Skeletal muscle satellite cell (primary cell): ENCODE results near the gene CDSN.

ENCODE experiments used
- H3K27me3 ChIP-seq: 2 replicates; pipeline ENCODE4 v1.7.0; 2013; ENCODE audit warnings: low read length; ENCODE audit not compliant: control insufficient read depth, insufficient read depth
- H3K36me3 ChIP-seq: 2 replicates; pipeline ENCODE4 v1.7.0; 2013; ENCODE audit warnings: mild to moderate bottlenecking, control low read depth, low read length; ENCODE audit not compliant: insufficient read depth
- H3K4me1 ChIP-seq: 2 replicates; pipeline ENCODE4 v1.7.0; 2013; ENCODE audit warnings: low read length; ENCODE audit not compliant: control insufficient read depth, insufficient read depth
- H3K4me2 ChIP-seq: 2 replicates; pipeline ENCODE4 v1.7.0; 2013; ENCODE audit warnings: mild to moderate bottlenecking, low read length
- H3K4me3 ChIP-seq: 2 replicates; pipeline ENCODE4 v1.7.0; 2013; ENCODE audit warnings: low read length
- H3K9ac ChIP-seq: 2 replicates; pipeline ENCODE4 v1.7.0; 2013; ENCODE audit warnings: mild to moderate bottlenecking, low read depth, low read length, moderate library complexity
- H3K9me3 ChIP-seq: replicated peaks from 2 replicates; pipeline ENCODE4 v1.7.0; 2013; ENCODE audit warnings: mild to moderate bottlenecking, control low read depth, low read length

CDSN gene

DNA sequence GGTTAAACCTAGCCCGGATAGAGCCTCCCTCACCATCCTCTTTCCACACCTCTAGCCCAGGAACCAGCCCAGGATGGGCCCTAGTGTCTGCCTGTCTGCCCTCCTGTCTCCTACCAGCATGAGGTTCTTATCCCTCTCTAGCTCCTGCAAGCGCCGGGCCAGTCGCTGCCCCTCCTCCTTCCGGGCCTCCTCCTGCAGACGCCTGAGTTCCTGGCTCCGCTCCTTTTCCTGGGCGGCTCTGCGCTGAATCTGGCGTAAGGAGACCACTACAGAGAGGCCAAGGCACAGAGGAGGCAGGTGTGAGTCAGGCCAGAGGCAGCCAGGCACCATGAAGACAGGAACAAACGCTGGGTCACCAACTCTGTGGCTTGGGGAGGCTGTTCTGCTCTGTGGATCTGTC is 22.9 kb upstream of the CDSN start:
- Histone ChIP-seq H3K27me3 (no peaks in the 10 kb centered on the region), H3K9ac (no peak overlapping the region), H3K9me3 (no peaks in the 10 kb centered on the region), H3K4me1 (peaks cover 6% of the 10 kb centered on the region), H3K36me3 (peaks cover 13% of the 10 kb centered on the region), H3K4me2 (no peak overlapping the region), H3K4me3 (no peak overlapping the region)

DNA sequence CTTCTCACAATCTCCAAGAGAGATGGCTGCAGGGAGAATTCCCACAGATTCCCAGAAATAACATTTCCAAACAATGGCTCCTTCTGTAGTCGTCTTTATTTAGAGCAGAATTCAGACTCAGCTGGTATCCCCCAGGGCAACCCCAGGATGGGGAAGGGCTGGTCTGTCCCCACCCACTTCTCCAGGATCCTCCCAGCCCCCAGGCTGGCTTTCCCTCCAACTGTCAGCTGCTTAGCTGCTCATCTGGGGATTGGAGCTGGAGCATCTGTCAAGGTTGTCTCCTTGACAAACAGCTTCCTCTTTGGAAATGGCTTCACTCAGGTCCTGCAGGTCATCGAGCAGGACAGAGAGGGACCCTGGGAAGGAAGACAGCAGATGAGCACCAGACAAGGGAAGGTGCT is 22.1 kb upstream of the CDSN start:
- Histone ChIP-seq H3K4me1 (peaks cover 9% of the 10 kb centered on the region), H3K4me3 (no peak overlapping the region), H3K27me3 (no peaks in the 10 kb centered on the region), H3K9me3 (no peaks in the 10 kb centered on the region), H3K36me3 (peaks cover 13% of the 10 kb centered on the region), H3K9ac (no peak overlapping the region), H3K4me2 (no peak overlapping the region)

DNA sequence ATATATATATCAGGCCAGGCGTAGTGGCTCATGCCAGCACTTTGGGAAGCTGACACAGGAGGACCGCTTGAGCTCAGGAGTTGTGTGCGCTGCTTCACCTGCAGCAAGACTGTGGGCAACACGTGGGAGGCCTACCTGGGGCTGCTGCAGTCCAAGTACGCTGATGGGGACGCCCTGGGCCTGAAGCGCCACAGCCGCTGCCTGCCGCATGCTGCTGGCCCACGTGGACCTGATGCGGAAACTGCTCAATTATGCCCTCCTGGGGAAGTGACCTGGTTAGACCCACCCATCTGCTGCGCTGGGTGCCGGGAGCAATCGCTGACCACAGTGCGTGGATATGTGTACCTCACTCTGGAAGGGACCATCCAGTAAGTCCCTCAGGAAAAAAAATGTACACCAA is 20.4 kb upstream of the CDSN start:
- Histone ChIP-seq H3K4me3 (no peak overlapping the region), H3K36me3 (peaks cover 13% of the 10 kb centered on the region), H3K9me3 (no peaks in the 10 kb centered on the region), H3K9ac (no peak overlapping the region), H3K4me2 (no peak overlapping the region), H3K4me1 (peaks cover 9% of the 10 kb centered on the region), H3K27me3 (no peaks in the 10 kb centered on the region)

DNA sequence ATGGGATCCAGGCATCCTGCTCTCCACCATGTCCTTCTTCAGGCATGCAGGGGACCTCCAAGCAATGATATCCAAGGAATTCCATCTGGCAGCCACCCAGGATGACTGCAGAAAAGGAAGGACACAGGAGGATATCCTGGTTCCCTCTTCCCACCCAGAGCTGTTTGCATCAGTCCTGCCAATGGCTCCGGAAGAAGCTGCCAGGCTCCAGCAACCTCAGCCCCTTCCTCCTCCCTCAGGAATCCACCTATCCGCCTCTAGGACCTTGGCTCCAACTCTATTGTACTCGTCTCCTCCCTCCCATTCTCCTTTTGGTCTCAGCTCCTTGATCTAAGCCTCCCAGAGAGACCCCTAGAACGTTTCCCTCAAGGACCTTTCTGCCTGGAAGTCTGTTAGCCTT is 19.4 kb upstream of the CDSN start:
- Histone ChIP-seq H3K4me3 (no peak overlapping the region), H3K9ac (no peak overlapping the region), H3K4me2 (no peak overlapping the region), H3K9me3 (no peaks in the 10 kb centered on the region), H3K36me3 (peaks cover 13% of the 10 kb centered on the region), H3K4me1 (peaks cover 9% of the 10 kb centered on the region), H3K27me3 (no peaks in the 10 kb centered on the region)

DNA sequence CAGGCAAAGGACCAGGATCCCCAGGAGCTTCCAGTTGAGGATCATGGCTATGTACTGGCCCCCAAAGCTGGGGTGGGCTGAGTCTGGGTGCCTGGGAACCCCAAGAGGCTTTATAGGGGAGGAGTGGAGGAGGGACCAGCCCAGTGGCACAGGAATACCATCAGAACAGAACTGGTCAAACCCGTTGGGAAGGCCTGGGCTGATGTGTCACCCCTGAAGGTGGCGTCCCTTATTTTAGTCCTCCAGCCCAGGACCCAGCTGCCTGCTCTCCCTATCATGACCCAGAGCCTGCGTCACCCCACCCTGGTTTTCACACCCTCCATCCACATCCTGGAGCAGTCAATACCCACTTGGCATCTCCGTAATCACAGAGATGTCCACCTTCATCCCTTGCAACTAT is 18.7 kb upstream of the CDSN start, which contains the start of gene PSORS1C2:
PSORS1C2 (minus strand) TSS at position 85 of the 400 bp plus-strand sequence; CDS start at position 45, 40 bp downstream.
- Histone ChIP-seq H3K4me2 (peak within 1 kb of the TSS; percentile 92), H3K9me3 (no peaks in the 10 kb centered on the region), H3K4me3 (no peak within 1 kb of the TSS), H3K27me3 (no peaks in the 10 kb centered on the region), H3K4me1 (peaks cover 9% of the 10 kb centered on the region), H3K36me3 (peaks cover 13% of the 10 kb centered on the region), H3K9ac (no peak within 1 kb of the TSS)

DNA sequence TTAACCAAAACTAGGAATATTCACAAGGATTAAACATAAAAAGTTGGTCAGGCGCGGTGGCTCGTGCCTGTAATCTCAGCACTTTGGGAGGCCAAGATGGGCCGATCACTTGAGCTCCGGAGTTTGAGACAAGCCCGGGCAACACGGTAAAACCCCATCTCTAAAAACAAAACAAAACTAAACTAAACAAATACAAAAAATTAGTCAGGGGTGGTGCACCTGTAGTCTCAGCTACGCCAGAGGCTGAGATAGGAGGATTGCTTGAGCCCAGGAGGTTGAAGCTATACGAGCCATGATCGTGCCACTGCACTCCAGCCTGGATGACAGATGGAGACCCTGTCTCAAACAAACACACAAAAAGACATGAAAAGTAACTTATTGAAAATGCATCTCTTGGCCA is 15.5 kb upstream of the CDSN start:
- H3K9me3 ChIP-seq: no peaks in the 10 kb centered on the region

DNA sequence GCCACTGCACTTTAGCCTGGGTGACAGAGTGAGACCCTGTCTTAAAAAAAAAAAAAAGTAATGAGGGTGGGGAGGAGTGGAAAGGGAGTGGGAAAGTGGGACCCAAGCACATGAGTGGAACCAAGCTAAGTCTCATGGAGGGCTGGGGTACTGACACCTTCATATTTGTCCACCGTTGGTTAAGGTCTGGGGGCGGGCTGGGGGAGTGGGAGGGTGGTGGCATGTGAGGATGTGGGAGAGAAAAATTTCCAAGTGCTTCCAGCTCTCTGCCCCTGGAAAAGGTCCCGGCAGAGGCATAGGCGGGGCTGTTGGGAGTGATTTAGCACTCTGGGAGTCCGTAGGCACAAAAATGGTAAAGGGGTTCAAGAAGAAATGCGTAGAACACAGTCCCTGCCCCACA is 12.6 kb upstream of the CDSN start:
- H3K4me1 ChIP-seq: peaks cover 3% of the 10 kb centered on the region
- H3K9ac ChIP-seq: no peak overlapping the region
- no peaks in the 10 kb centered on the region for H3K36me3 ChIP-seq
- H3K4me3 ChIP-seq: no peak overlapping the region
- H3K27me3 ChIP-seq: peaks cover 4% of the 10 kb centered on the region
- no peaks in the 10 kb centered on the region for H3K9me3 ChIP-seq
- H3K4me2 ChIP-seq: no peak overlapping the region

More for the DNA sequence above, 15.5 kb upstream of the CDSN start:
- peaks cover 3% of the 10 kb centered on the region for H3K4me1 ChIP-seq
- no peak overlapping the region for H3K4me3 ChIP-seq
- no peaks in the 10 kb centered on the region for H3K27me3 ChIP-seq
- H3K9ac ChIP-seq: no peak overlapping the region
- H3K36me3 ChIP-seq: no peaks in the 10 kb centered on the region
- H3K4me2 ChIP-seq: no peak overlapping the region

DNA sequence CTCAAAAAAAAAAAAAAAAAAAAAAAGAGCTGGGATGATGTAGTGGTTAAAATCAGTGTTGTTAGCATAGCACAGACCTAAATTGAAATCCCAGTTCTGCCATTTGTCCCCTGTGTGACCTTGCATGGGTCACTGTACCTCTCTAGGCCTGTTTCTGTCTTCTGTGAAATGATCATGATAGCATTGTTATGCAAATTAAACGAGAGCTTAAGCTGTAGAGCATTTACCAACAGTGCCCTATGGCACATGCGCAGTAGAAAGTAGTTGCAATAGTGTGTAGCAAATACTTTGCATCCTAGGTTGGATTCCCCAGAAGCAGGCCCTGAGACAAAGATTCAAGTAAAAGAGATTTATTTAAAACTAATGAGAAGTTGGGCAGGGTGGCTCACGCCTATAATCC is 11.3 kb upstream of the CDSN start:
- H3K9me3 ChIP-seq: no peaks in the 10 kb centered on the region
- no peak overlapping the region for H3K4me3 ChIP-seq
- H3K9ac ChIP-seq: no peak overlapping the region
- no peaks in the 10 kb centered on the region for H3K36me3 ChIP-seq
- H3K27me3 ChIP-seq: peaks cover 4% of the 10 kb centered on the region
- H3K4me2 ChIP-seq: no peak overlapping the region
- H3K4me1 ChIP-seq: no peaks in the 10 kb centered on the region

DNA sequence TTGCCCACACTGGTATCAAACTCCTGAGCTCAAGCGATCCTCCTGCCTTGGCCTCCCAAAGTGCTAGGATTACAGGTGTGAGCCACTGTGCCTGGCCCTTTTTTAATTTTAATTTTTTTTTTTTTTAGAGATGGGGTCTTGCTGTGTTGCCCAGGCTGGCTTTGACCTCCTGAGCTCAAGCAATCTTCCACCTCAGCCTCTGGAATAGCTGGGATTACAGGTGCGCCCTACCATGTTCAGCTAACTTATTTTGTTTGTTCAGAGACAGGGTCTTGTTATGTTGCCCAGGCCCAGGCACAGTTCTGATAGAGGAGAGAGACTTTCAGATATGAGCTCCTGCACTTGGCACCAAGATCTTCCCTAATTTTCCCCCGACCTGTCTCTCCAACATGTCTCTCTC is 10.5 kb upstream of the CDSN start:
- peaks cover 4% of the 10 kb centered on the region for H3K27me3 ChIP-seq
- H3K4me2 ChIP-seq: no peak overlapping the region
- H3K4me1 ChIP-seq: peaks cover 7% of the 10 kb centered on the region
- no peak overlapping the region for H3K4me3 ChIP-seq
- H3K9me3 ChIP-seq: no peaks in the 10 kb centered on the region
- H3K36me3 ChIP-seq: no peaks in the 10 kb centered on the region
- no peak overlapping the region for H3K9ac ChIP-seq

DNA sequence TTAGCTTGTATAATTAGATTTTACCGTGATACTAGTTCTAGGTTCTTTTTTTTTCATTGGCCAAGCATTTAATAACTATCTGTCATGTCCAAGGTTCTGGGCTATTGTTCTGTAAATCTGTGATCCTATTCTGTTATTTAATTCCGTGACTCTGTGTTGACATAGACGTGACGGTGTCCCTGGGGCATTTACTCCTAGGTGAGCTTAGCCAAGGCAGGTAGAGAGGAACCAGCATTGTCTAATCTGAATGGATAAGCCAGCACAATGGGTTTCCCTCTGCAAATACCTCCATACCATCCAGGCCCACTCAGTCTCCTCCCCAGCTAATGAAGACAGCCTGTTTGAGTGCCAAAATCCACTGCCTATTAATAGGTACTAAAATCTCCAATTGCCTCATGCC is 8.9 kb upstream of the CDSN start:
- Histone ChIP-seq H3K4me2 (no peak overlapping the region), H3K4me1 (peaks cover 17% of the 10 kb centered on the region), H3K9me3 (no peaks in the 10 kb centered on the region), H3K9ac (no peak overlapping the region), H3K27me3 (peaks cover 4% of the 10 kb centered on the region), H3K36me3 (no peaks in the 10 kb centered on the region), H3K4me3 (no peak overlapping the region)

DNA sequence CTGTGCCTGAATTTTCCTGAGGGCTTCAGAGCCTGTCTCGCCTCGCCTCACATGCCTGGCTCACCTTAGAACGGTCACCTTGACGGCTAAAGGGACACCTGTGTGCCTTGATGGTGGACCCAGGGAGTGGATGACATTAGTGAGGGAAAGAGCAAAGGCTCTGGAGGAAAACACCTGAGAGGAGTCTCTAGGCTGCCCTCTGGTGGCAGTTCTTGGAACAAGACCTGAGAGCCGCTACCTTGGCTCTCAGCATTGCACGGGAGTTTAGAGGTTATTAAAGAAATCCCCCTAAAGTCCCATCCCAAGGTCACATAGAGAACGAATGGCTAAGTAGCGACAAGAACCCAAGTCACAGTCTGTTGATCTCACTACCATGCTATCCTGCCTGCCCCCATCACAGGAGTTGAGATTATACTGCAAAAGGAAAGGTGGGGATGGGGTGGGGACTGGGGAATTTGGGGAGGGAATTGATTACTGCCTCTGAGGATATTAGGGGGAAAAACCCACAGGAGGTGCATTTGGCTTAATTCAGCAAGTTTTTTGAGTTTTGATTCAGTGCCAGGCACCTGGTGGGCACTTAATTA is 7.9 kb upstream of the CDSN start:
- Histone ChIP-seq H3K27me3 (peaks cover 4% of the 10 kb centered on the region), H3K4me1 (peaks cover 19% of the 10 kb centered on the region), H3K4me3 (no peak overlapping the region), H3K4me2 (no peak overlapping the region), H3K9ac (no peak overlapping the region), H3K9me3 (no peaks in the 10 kb centered on the region), H3K36me3 (no peaks in the 10 kb centered on the region)

DNA sequence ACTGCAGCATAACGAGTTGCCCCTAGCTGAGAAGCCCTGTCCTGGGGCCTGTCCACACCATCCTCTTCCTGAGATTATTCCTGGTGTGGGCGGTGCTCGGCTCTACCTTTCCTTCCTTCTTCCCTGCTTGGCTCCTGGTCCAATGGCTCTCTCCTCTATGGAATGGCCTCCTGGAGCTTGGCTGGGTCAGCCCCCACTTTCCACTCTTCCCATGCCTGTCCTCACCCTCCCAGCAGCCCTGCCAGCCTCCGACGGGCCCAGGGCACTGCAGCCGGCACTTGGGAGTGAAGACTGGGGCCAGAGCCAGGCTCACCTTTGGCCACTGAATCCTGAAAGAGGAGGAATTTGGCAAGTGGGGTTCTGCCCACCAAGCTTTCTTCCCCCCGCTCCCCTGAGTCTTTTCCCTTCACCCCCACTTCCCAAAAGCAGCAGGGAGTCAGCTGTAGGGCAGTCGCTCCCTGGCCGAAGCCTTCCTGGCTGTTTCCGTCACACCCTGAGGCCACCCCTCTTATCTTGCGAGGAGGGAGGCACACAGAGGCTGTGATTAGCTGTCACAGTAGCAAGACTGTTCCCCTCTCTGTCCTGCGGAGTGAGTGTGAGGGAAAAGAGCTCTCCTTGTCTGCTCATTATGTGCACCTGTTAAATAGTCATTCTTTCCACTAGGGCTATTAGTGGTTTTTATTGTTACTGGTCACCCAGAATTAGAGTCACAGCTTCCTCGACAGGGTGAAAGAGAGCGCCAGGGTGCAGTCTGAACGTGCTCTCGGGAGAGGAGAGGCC is 6.3 kb upstream of the CDSN start:
- no peak overlapping the region for H3K9ac ChIP-seq

More for the DNA sequence above, 6.3 kb upstream of the CDSN start:
- H3K9me3 ChIP-seq: no peaks in the 10 kb centered on the region
- peaks cover 4% of the 10 kb centered on the region for H3K27me3 ChIP-seq
- no peak overlapping the region for H3K4me3 ChIP-seq
- H3K36me3 ChIP-seq: no peaks in the 10 kb centered on the region
- H3K4me1 ChIP-seq: peaks cover 30% of the 10 kb centered on the region
- no peak overlapping the region for H3K4me2 ChIP-seq
